ENCODE measurements around the gene OR6B2. TPM values are rescaled to one million over a fixed set of nuclear protein-coding genes. Genes with fewer than 3 reads are reported as not detected.
"Not testable (repeated sequence)": the region's sequence is repeated elsewhere in the genome, so short reads cannot be mapped to it uniquely, and the experiment has no call there.

The OR6B2 gene
- total RNA-seq, 2 experiments from 2014 or later, result not detected

DNA sequence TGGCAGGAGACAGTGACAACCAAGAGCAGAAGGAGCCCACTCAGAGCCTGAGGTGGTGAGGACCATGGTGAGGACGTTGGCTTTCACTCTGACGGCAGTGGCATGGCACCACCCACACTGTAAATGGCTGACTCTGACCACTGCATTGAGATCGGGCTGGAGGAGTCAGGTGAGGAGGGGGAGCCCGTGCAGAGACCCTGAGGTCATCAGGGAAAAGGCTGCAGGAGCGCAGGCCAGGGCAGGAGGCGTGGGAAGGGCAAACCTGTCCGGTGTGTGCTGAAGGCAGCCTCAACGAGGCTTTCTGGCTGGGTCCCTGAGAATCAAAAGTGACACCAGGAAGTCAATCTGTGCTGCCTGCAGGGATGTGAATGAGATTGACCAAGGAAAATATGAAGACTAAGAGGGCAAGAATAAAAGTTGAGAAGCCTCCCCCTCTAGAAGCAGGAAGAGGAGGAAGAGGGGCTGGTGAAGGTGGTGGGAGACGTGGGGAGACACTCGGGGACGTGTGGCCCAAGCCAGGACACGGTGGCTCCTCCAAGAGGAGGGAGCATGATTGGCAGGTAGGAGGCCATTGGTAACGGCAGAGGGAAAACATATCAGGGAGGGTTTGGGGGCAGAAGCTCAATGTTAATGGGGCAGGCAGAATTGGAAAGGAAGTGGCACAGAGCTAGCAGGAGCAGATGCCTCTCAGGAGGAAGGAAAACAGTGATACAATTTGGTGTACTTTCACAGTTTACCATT lies 25.1 kb upstream of the OR6B2 start:
- intact Hi-C loops (cut with DNase I, micrococcal nuclease), result no loop called here
- no peak for DNase-seq
- Mint-ChIP-seq H3K4me3 (no peak overlapping the region), H3K27ac (no peak overlapping the region), H3K4me1 (no peaks in the 10 kb centered on the region), H3K9me3 (ENCODE audit: low read depth) (no peaks in the 10 kb centered on the region), H3K36me3 (ENCODE audit: low read depth) (no peaks in the 10 kb centered on the region), H3K27me3 (peaks cover 32% of the 10 kb centered on the region)
- ChIA-PET CTCF (no interaction called here), POLR2A (no interaction called here)
- ATAC-seq, result no peak

- intact Hi-C loops (cut with DNase I, micrococcal nuclease), result no loop called here
- H3K36me3 Mint-ChIP-seq (ENCODE audit: low read depth), result no peaks in the 10 kb centered on the region
- H3K27ac Mint-ChIP-seq, result no peak within 1 kb of the TSS
- POLR2A ChIA-PET, result no interaction called here
- no peaks in the 10 kb centered on the region for H3K4me1 Mint-ChIP-seq
- peaks cover 35% of the 10 kb centered on the region for H3K27me3 Mint-ChIP-seq
- CTCF ChIA-PET, result interaction anchor here (1.0 kb wide), 1 partner anchor 86 kb away, joined by 3 read pairs; no protein-coding TSS in a partner anchor
- no peak within 1 kb of the TSS for H3K4me3 Mint-ChIP-seq
- DNase-seq (no peak), ATAC-seq (no peak)
- H3K9me3 Mint-ChIP-seq (ENCODE audit: low read depth), result no peaks in the 10 kb centered on the region
Measured at GRCh38 chr2:240053173-240054155, 23.2 kb upstream of the OR6B2 start, which contains the start of gene OR6B3. Gene OR6B3, minus strand, starts transcription at chr2:240053521.

DNA sequence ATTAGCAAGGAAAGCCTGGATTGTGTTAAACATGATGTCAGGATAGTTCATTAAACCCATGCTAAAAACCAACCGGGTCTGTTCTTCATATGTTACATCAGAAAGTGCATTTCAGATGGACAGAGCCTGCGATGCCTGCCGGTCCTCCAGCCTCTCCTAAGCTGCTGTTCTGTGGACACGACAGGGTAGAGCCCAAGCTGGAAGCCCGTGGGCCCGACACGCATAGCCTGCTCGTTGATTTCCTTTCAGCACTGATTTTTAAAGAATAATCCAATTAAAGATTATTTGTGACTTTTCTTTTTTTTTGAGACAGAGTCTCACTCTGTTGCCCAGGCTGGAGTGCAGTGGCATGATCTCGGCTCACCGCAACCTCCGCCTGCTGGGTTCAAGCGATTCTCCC lies 22.3 kb upstream of the OR6B2 start:
- no peak for ATAC-seq
- H3K4me1 Mint-ChIP-seq, result no peaks in the 10 kb centered on the region
- no peaks in the 10 kb centered on the region for H3K36me3 Mint-ChIP-seq (ENCODE audit: low read depth)
- intact Hi-C loops (cut with DNase I, micrococcal nuclease), result no loop called here
- H3K9me3 Mint-ChIP-seq (ENCODE audit: low read depth), result no peaks in the 10 kb centered on the region
- no peak overlapping the region for H3K4me3 Mint-ChIP-seq
- POLR2A ChIA-PET, result interaction anchor here (0.6 kb wide), 1 partner anchor 1099 kb away, joined by 3 read pairs; no protein-coding TSS in a partner anchor
- CTCF ChIA-PET, result interaction anchor here (1.0 to 1.7 kb wide), 3 partner anchors 9 to 100 kb away, joined by 3 to 8 read pairs (median 3); no protein-coding TSS in a partner anchor
- no peak overlapping the region for H3K27ac Mint-ChIP-seq
- H3K27me3 Mint-ChIP-seq, result peaks cover 41% of the 10 kb centered on the region
- DNase-seq, result no peak

DNA sequence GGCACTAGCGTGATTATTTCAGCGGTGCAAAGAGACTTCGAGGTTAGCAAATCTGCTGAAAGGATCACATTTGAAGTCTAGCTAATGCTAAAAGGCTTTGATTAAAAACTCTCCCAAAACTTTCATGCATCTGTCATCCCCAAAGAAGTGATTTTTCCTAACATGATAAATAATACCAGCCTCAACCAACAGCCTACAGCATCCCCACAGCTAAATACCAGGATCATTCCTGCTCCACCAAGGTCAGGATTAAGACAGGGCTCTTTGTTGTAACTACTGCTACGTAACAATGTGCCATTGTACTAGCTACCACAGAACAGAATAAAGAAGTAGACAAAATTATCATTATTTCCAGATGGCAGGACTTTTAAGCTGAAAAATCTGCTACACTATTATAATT lies 21.5 kb upstream of the OR6B2 start:
- DNase-seq (no peak), ATAC-seq (no peak)
- no peaks in the 10 kb centered on the region for H3K9me3 Mint-ChIP-seq (ENCODE audit: low read depth)
- POLR2A ChIA-PET, result interaction anchor here (0.6 kb wide), 1 partner anchor 1098 kb away, joined by 3 read pairs; no protein-coding TSS in a partner anchor
- H3K36me3 Mint-ChIP-seq (ENCODE audit: low read depth), result no peaks in the 10 kb centered on the region
- H3K27ac Mint-ChIP-seq, result no peak overlapping the region
- intact Hi-C loops (cut with DNase I, micrococcal nuclease), result no loop called here
- H3K27me3 Mint-ChIP-seq, result peaks cover 40% of the 10 kb centered on the region
- H3K4me1 Mint-ChIP-seq, result no peaks in the 10 kb centered on the region
- CTCF ChIA-PET, result interaction anchor here (0.9 to 1.7 kb wide), 3 partner anchors 9 to 101 kb away, joined by 3 to 8 read pairs (median 3); no protein-coding TSS in a partner anchor
- no peak overlapping the region for H3K4me3 Mint-ChIP-seq

- ATAC-seq (no peak), DNase-seq (no peak)
- ChIA-PET POLR2A (no interaction called here), CTCF (no interaction called here)
- Mint-ChIP-seq H3K36me3 (ENCODE audit: low read depth) (no peaks in the 10 kb centered on the region), H3K27ac (no peak overlapping the region), H3K9me3 (ENCODE audit: low read depth) (no peaks in the 10 kb centered on the region), H3K4me3 (no peak overlapping the region), H3K4me1 (no peaks in the 10 kb centered on the region), H3K27me3 (peaks cover 34% of the 10 kb centered on the region)
- intact Hi-C loops (cut with DNase I, micrococcal nuclease), result no loop called here
Measured at GRCh38 chr2:240050278-240050677, 20.0 kb upstream of the OR6B2 start.

DNA sequence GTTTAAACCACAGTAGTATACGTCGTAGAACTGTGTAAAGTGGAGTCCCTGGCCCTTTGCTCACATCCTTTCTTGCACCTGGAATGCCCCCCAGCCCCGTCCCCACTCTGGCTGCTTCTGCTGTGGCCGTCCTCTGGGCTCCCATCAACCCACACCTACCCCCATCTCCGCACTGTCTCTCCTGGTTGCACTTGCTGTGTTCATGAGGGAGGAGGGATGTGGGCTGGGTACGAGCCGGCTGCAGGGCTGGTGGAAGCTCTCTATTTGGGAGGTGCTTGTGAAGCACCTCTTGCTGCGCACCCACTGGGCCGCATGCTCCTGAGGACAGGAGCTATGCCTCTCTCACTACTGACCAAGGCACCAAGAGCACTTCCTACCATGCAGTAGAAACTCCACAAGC lies 18.0 kb upstream of the OR6B2 start:
- Mint-ChIP-seq H3K4me3 (no peak overlapping the region), H3K36me3 (ENCODE audit: low read depth) (no peaks in the 10 kb centered on the region), H3K9me3 (ENCODE audit: low read depth) (no peaks in the 10 kb centered on the region), H3K4me1 (no peaks in the 10 kb centered on the region), H3K27me3 (peaks cover 26% of the 10 kb centered on the region), H3K27ac (no peak overlapping the region)
- DNase-seq (no peak), ATAC-seq (no peak)
- ChIA-PET CTCF (interaction anchor here (1.1 kb wide), 1 partner anchor 54 kb away, joined by 3 read pairs; no protein-coding TSS in a partner anchor), POLR2A (interaction anchor here (0.6 kb wide), 1 partner anchor 109 kb away, joined by 3 read pairs; no protein-coding TSS in a partner anchor)
- intact Hi-C loops (cut with DNase I, micrococcal nuclease), result no loop called here

DNA sequence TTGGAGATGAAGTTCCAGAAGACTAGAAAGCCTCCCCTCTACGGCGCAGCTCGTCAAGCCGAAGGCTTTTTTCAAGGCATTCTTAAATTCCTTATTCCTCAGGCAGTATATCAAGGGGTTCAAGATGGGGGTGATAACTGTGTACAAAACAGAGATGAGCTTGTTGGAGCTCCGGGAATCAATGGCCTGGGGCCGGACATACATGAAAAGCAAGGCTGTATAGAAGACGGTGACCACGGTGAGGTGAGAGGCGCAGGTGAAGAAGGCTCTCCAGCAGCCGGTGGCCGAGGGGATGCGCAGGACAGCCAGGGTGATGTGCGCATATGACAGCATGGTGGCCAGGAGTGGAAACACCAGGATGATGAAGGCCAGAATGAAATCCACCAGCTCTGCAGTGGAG lies 14.9 kb upstream of the OR6B2 start:
- intact Hi-C loops (cut with DNase I, micrococcal nuclease), result no loop called here
- H3K27ac Mint-ChIP-seq, result no peak overlapping the region
- no peak for ATAC-seq

GRCh38 chr2:240044096-240044495 lies 13.9 kb upstream of the OR6B2 start:
- H3K36me3 Mint-ChIP-seq (ENCODE audit: low read depth); DNase-seq; H3K27ac Mint-ChIP-seq; H3K9me3 Mint-ChIP-seq (ENCODE audit: low read depth); H3K4me3 Mint-ChIP-seq; ATAC-seq; intact Hi-C loops (cut with DNase I, micrococcal nuclease); POLR2A ChIA-PET; H3K4me1 Mint-ChIP-seq: not testable (repeated sequence)
- CTCF ChIA-PET, result interaction anchor here (1.0 to 1.3 kb wide), 2 partner anchors 17 to 100 kb away, joined by 4 to 6 read pairs; no protein-coding TSS in a partner anchor
- peaks cover 26% of the 10 kb centered on the region for H3K27me3 Mint-ChIP-seq

More for the DNA sequence above, 14.9 kb upstream of the OR6B2 start:
- no peak for DNase-seq
- ChIA-PET CTCF (no interaction called here), POLR2A (interaction anchor here (0.7 kb wide), 1 partner anchor 474 kb away, joined by 4 read pairs; no protein-coding TSS in a partner anchor)
- H3K9me3 Mint-ChIP-seq (ENCODE audit: low read depth), result no peaks in the 10 kb centered on the region
- H3K36me3 Mint-ChIP-seq (ENCODE audit: low read depth), result no peaks in the 10 kb centered on the region
- H3K4me1 Mint-ChIP-seq, result no peaks in the 10 kb centered on the region
- no peak overlapping the region for H3K4me3 Mint-ChIP-seq
- H3K27me3 Mint-ChIP-seq, result peaks cover 28% of the 10 kb centered on the region

GRCh38 chr2:240043279-240043989 lies 13.2 kb upstream of the OR6B2 start:
- CTCF ChIA-PET, result interaction anchor here (1.3 kb wide), 1 partner anchor 18 kb away, joined by 6 read pairs; no protein-coding TSS in a partner anchor
- Mint-ChIP-seq H3K27me3 (peaks cover 26% of the 10 kb centered on the region), H3K27ac (no peak overlapping the region), H3K4me1 (no peaks in the 10 kb centered on the region), H3K9me3 (ENCODE audit: low read depth) (no peaks in the 10 kb centered on the region), H3K36me3 (ENCODE audit: low read depth) (no peaks in the 10 kb centered on the region), H3K4me3 (no peak overlapping the region)
- DNase-seq, result no peak
- POLR2A ChIA-PET, result no interaction called here
- intact Hi-C loops (cut with DNase I, micrococcal nuclease), result no loop called here
- no peak for ATAC-seq

DNA sequence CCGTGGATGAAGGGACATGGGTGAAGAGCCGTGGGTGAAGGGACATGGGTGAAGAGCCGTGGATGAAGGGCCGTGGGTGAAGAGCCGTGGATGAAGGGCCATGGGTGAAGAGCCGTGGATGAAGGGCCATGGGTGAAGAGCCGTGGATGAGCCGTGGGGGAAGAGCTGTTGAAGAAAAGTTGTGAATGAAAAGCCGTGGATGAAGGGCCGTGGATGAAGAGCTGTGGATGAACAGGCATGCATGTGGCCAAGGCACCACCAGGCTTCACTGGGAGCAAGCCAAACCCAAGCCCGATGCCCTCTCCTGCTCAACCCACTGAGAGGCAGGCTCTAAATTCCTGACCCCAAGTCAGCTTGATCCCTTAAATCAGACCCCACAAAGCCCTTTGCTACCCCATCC lies 12.5 kb upstream of the OR6B2 start:
- H3K27me3 Mint-ChIP-seq, result peaks cover 22% of the 10 kb centered on the region
- intact Hi-C loops (cut with DNase I, micrococcal nuclease), result no loop called here
- ChIA-PET CTCF (interaction anchor here (1.3 kb wide), 1 partner anchor 18 kb away, joined by 6 read pairs; no protein-coding TSS in a partner anchor), POLR2A (no interaction called here)
- no peaks in the 10 kb centered on the region for H3K36me3 Mint-ChIP-seq (ENCODE audit: low read depth)
- no peaks in the 10 kb centered on the region for H3K9me3 Mint-ChIP-seq (ENCODE audit: low read depth)
- no peak overlapping the region for H3K4me3 Mint-ChIP-seq
- no peak for DNase-seq
- no peaks in the 10 kb centered on the region for H3K4me1 Mint-ChIP-seq
- H3K27ac Mint-ChIP-seq, result no peak overlapping the region
- no peak for ATAC-seq

DNA sequence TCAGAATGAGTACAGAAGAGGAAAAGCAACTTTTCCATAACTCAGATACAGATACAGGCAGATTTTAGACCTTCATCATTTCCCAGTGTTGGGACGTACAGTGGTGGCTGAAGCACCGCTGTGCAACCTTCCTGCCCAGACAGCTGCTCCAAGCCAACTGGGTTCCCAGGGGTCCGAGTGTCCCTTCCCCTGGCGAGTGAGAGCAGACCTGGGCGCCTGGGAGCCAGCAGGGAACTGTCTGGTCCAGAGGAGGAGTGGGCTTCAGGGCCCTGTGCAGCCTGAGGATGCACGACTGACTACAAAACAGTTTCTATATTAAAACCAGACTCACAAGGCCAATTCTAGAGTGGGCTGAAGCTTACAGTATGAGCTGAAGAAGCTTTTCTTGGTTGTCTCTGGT lies 11.1 kb upstream of the OR6B2 start:
- ChIA-PET CTCF (no interaction called here), POLR2A (no interaction called here)
- intact Hi-C loops (cut with DNase I, micrococcal nuclease), result no loop called here
- Mint-ChIP-seq H3K4me3 (no peak overlapping the region), H3K9me3 (ENCODE audit: low read depth) (no peaks in the 10 kb centered on the region), H3K27ac (no peak overlapping the region), H3K27me3 (peaks cover 26% of the 10 kb centered on the region), H3K4me1 (no peaks in the 10 kb centered on the region), H3K36me3 (ENCODE audit: low read depth) (no peaks in the 10 kb centered on the region)
- no peak for DNase-seq
- ATAC-seq, result no peak
